Upper lobe of right lung (tissue), 1 donor: ENCODE results near the gene ACBD6. TPM values are rescaled to one million over a fixed set of nuclear protein-coding genes. Genes with fewer than 3 reads are reported as not detected.
"Not testable (repeated sequence)": the region's sequence is repeated elsewhere in the genome, so short reads cannot be mapped to it uniquely, and the experiment has no call there.

Experiments used
- ATAC-seq: fragments of 200-7000 bp; cut with Tn5 transposase; one replicate; pipeline ENCODE4 v1.9.1; 2020; ENCODE audit warnings: mild to moderate bottlenecking, moderate library complexity
- DNase-seq: peaks from one replicate; pipeline ENCODE4 v3.0.0-alpha.2; 2020
- H3K27ac ChIP-seq: fragments of 200-600 bp; one replicate; pipeline ENCODE4 v1.8.0; 2022
- H3K27me3 ChIP-seq: fragments of 200-600 bp; one replicate; pipeline ENCODE4 v1.8.0; 2022; ENCODE audit warnings: mild to moderate bottlenecking
- H3K36me3 ChIP-seq: fragments of 200-600 bp; one replicate; pipeline ENCODE4 v1.8.0; 2022
- H3K4me1 ChIP-seq: fragments of 200-600 bp; one replicate; pipeline ENCODE4 v1.8.0; 2022
- H3K4me3 ChIP-seq: fragments of 200-600 bp; one replicate; pipeline ENCODE4 v1.8.0; 2022; ENCODE audit warnings: mild to moderate bottlenecking
- H3K9me3 ChIP-seq: fragments of 200-600 bp; one replicate; pipeline ENCODE4 v1.8.0; 2022
- CTCF ChIP-seq: fragments of 200-600 bp; IDR thresholded peaks from one replicate; pipeline ENCODE4 v1.8.0; 2022; ENCODE audit warnings: antibody characterized with exemption
- intact Hi-C: fragments of 100-400 bp; cut with DNase I; formaldehyde crosslinking; loops from one replicate; pipeline ENCODE4 v1.11.0; 2022
- long read RNA-seq: library from polyadenylated mRNA; unstranded; transcript quantifications from one replicate; pipeline ENCODE4 v2.0.0, GENCODE V29; 2021
- total RNA-seq: library from RNA; stranded (reverse); fragmentation: NEBNext Ultra II Directional; extraction: Animal tissue kit (Norgen Biotek cat#: 25700); gene quantifications from one replicate; pipeline ENCODE4 v1.2.1, GENCODE V29; 2021
- donor health status: DM: no; HTN: yes; CAD: no; lungs with severe emphysema.

ACBD6 gene
- 33.6 TPM for total RNA-seq
- long read RNA-seq, transcript ACBD6-201 (8 exons, 1,670 nt): major isoform, 18 of 28 reads
- long read RNA-seq, partial matches to known transcripts: 1 of 28 reads
- long read RNA-seq, other reads (novel, unspliced or antisense): 9 of 28 reads

- ATAC-seq (peak; percentile 95), DNase-seq (peak; percentile 93)
- Histone ChIP-seq H3K4me3 (peak within 1 kb of the TSS; percentile 94), H3K36me3 (peaks cover 5% of the 10 kb centered on the region), H3K9me3 (no peaks in the 10 kb centered on the region), H3K27me3 (no peaks in the 10 kb centered on the region), H3K4me1 (peaks cover 22% of the 10 kb centered on the region), H3K27ac (peak within 1 kb of the TSS; percentile 92)
- intact Hi-C loops: no loop called here
- peak; percentile 30 for TF ChIP-seq CTCF
Observed at GRCh38 chr1:180502361-180503279, at the start of gene ACBD6. Gene ACBD6 (minus strand): TSS chr1:180502577. CDS start chr1:180502266, 311 bp downstream.

- H3K9me3 ChIP-seq: no peaks in the 10 kb centered on the region
- no peak overlapping the region for H3K4me3 ChIP-seq
- H3K27ac ChIP-seq: no peak overlapping the region
- no peak for TF ChIP-seq CTCF
- H3K27me3 ChIP-seq: no peaks in the 10 kb centered on the region
- intact Hi-C loops: no loop called here
- no peak for ATAC-seq
- no peak for DNase-seq
- H3K36me3 ChIP-seq: no peaks in the 10 kb centered on the region
- no peaks in the 10 kb centered on the region for H3K4me1 ChIP-seq
Observed at GRCh38 chr1:180551997-180552396, 49.6 kb upstream of the ACBD6 start.

GRCh38 chr1:180550241-180550640 lies 47.9 kb upstream of the ACBD6 start:
- no peak overlapping the region for H3K27ac ChIP-seq
- ATAC-seq: no peak
- H3K27me3 ChIP-seq: no peaks in the 10 kb centered on the region
- no peaks in the 10 kb centered on the region for H3K4me1 ChIP-seq
- intact Hi-C loops: no loop called here
- no peak overlapping the region for H3K4me3 ChIP-seq
- no peak for DNase-seq
- no peak for TF ChIP-seq CTCF
- no peaks in the 10 kb centered on the region for H3K9me3 ChIP-seq
- no peaks in the 10 kb centered on the region for H3K36me3 ChIP-seq

GRCh38 chr1:180549770-180550169 lies 47.4 kb upstream of the ACBD6 start:
- intact Hi-C loops, H3K4me1 ChIP-seq, H3K9me3 ChIP-seq, H3K4me3 ChIP-seq, H3K36me3 ChIP-seq, ATAC-seq, DNase-seq, H3K27ac ChIP-seq, H3K27me3 ChIP-seq: not testable (repeated sequence)

- Histone ChIP-seq H3K27ac (no peak overlapping the region), H3K36me3 (no peaks in the 10 kb centered on the region), H3K4me1 (no peaks in the 10 kb centered on the region), H3K9me3 (no peaks in the 10 kb centered on the region), H3K4me3 (no peak overlapping the region), H3K27me3 (no peaks in the 10 kb centered on the region)
- no peak for TF ChIP-seq CTCF
- ATAC-seq: no peak
- intact Hi-C loops: no loop called here
- no peak for DNase-seq
Observed at GRCh38 chr1:180548686-180549317, 46.4 kb upstream of the ACBD6 start.

GRCh38 chr1:180545991-180546390 lies 43.6 kb upstream of the ACBD6 start:
- H3K27me3 ChIP-seq: no peaks in the 10 kb centered on the region
- no peak for TF ChIP-seq CTCF
- H3K4me3 ChIP-seq: no peak overlapping the region
- ATAC-seq: no peak
- no peaks in the 10 kb centered on the region for H3K36me3 ChIP-seq
- no peaks in the 10 kb centered on the region for H3K9me3 ChIP-seq
- intact Hi-C loops: no loop called here
- no peak for DNase-seq
- no peaks in the 10 kb centered on the region for H3K4me1 ChIP-seq
- no peak overlapping the region for H3K27ac ChIP-seq
